T-helper 2 cell treated with Interferon-gamma antibody and Interleukin-4, amounts not matched to agents 5 μg/mL and 100 μg/mL, for 36 hours (primary cell): ENCODE measurements around the gene FOXN3.

Experiments used
- DNase-seq: peaks from one replicate; pipeline ENCODE4 v3.0.0; 2021; ENCODE audit warnings: low spot score
- H3K27ac Mint-ChIP-seq: one replicate; pipeline ENCODE4 v1.8.0; 2021; ENCODE audit warnings: mild to moderate bottlenecking, mixed read lengths
- H3K27me3 Mint-ChIP-seq: one replicate; pipeline ENCODE4 v1.8.0; 2021; ENCODE audit warnings: low read depth, mixed read lengths
- H3K36me3 Mint-ChIP-seq: one replicate; pipeline ENCODE4 v1.8.0; 2021; ENCODE audit warnings: low read depth, mixed read lengths
- H3K4me1 Mint-ChIP-seq: one replicate; pipeline ENCODE4 v1.8.0; 2021; ENCODE audit warnings: low read depth, mixed read lengths
- H3K4me3 Mint-ChIP-seq: one replicate; pipeline ENCODE4 v1.8.0; 2022; ENCODE audit warnings: mild to moderate bottlenecking, moderate library complexity, mixed read lengths
- H3K9me3 Mint-ChIP-seq: one replicate; pipeline ENCODE4 v1.8.0; 2021; ENCODE audit warnings: mixed read lengths

FOXN3 gene

DNA sequence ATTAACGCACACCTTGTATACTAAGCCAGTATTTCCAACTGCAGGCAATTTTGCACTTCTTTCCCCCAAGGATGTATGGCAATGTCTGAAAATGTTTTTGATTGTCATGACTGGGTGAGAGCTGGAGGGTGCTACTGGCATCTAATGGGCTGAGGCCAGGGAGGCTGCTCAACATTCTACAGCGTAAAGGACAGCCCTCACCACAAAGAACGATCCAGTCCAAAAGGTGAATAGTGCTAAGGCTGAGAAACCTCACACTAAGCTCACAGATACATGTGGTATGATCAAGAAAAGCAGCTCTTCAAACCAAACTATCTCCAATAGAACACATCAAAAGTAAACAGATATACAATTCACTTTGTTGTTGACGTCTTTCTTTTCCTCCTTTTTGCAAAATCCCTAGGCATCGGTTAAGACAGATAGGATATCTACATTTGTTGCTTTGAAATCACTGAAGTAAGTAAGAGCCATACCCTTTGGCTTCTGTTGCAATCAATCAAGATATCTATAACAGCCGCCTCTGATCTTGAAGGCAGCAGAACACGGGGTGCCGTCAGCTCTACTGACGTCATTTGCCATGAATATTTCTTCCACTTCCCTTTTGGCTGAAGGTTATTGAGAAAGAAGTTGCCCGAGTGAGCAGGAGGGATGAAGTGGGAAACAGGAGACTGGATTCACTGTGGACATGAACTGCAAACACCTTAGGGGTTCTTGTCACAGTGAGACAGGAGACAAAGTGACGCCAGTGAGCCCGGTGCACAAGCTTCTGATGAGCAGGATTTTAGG lies 218.3 kb downstream of the FOXN3 start:
- H3K27ac Mint-ChIP-seq: no peak overlapping the region
- no peak for DNase-seq
- peaks cover 15% of the 10 kb centered on the region for H3K36me3 Mint-ChIP-seq
- H3K4me1 Mint-ChIP-seq: peaks cover 25% of the 10 kb centered on the region
- H3K4me3 Mint-ChIP-seq: no peak overlapping the region
- peaks cover 8% of the 10 kb centered on the region for H3K9me3 Mint-ChIP-seq
- H3K27me3 Mint-ChIP-seq: no peaks in the 10 kb centered on the region

DNA sequence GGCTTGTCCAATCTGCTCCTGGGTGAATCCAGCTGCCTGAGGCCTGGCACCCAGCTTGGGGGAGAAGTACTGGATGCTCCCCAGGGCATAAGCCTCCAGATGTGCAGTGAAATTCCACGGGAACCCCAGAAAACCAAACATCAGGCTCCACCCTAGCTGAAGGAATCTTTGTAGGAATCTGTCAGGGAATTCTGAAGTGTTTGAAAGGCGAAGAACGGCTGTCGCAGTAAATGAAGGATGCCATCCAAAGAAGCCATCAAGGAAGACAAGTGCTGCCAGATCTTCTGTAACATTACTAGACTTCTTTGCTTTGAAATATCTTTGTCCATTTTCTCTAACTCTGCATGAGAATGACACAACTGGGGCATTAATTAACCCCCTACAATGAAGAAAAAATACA lies 219.4 kb downstream of the FOXN3 start:
- no peak overlapping the region for H3K27ac Mint-ChIP-seq
- DNase-seq: no peak
- H3K36me3 Mint-ChIP-seq: peaks cover 15% of the 10 kb centered on the region
- peaks cover 8% of the 10 kb centered on the region for H3K9me3 Mint-ChIP-seq
- peaks cover 21% of the 10 kb centered on the region for H3K4me1 Mint-ChIP-seq
- H3K27me3 Mint-ChIP-seq: no peaks in the 10 kb centered on the region
- H3K4me3 Mint-ChIP-seq: no peak overlapping the region

DNA sequence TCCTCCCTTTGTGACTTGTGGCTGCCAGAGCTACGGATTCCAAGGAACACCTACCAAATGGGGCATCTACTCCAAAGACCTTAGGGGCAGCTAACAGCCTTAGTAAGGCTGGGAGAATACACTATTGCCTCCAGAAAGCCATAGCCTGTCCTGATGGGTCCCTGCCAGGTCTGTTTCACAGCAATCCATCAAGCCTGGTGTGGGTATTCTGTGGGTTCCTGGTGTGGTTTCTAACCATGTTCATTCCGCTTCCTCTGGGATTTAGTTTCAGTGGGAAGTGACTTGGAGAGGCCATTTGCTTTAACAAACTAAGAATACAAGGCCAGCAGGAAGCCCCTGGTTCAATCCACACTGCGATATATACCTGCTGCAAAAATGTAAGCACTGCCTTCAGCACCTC lies 220.5 kb downstream of the FOXN3 start:
- DNase-seq: no peak
- Mint-ChIP-seq H3K4me1 (peaks cover 14% of the 10 kb centered on the region), H3K4me3 (no peak overlapping the region), H3K27me3 (no peaks in the 10 kb centered on the region), H3K9me3 (peaks cover 8% of the 10 kb centered on the region), H3K36me3 (peaks cover 15% of the 10 kb centered on the region), H3K27ac (no peak overlapping the region)

DNA sequence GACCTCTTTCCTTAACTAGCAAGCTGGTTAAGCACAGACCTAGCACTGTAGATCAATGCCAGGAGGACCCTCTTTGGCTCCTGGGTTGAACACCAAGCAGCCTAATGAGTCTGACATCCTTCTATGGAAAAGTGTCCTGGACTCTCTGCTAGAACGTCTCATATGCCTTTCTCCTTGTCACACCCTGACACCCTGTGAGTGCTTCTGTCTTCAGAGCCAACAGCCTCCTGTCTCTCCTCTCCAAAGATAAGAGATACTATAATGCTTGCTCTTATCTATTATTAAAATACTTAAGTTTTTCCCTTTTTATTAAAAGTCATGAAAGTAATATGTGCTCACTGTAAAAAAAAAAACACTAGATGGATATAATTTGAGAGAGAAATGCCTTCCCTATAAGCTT lies 222.7 kb downstream of the FOXN3 start:
- peaks cover 11% of the 10 kb centered on the region for H3K4me1 Mint-ChIP-seq
- H3K27ac Mint-ChIP-seq: no peak overlapping the region

DNA sequence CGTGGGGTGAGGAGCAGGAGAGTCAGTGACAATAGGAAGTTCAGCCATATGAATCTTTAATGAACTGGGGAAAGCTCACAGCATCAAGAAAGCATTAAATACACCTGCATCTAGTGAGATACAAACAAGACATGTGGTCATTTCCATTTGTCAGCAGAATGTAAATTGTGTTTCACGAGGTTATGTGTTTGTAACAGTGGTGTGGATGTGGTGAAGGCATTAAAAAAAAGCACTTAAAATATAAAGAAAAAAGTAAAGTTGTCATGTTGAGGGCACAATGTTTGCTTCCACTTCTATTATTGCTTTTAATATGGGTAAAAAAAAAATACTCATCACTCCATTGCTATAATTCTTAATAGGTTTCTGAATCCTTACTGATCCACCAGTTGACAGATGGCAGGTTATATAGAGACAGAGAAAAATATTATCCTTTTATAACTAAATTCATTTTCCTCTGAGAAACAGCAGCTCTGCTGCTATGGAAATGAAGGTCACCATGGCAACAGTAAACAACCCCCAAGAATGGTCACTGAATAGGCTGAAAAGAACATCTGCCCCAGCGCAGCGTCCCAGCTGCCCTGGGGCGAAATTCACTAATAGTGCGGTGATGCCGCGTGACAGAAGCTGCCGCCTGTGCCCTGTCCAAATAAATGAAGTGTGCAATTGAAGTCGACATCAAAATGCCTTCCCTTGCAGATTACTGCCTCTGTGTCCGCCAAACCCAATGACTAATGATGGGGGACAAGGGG lies 226.1 kb downstream of the FOXN3 start:
- H3K4me1 Mint-ChIP-seq: peaks cover 5% of the 10 kb centered on the region
- H3K27ac Mint-ChIP-seq: no peak overlapping the region
- no peak overlapping the region for H3K4me3 Mint-ChIP-seq
- no peaks in the 10 kb centered on the region for H3K9me3 Mint-ChIP-seq
- peaks cover 8% of the 10 kb centered on the region for H3K36me3 Mint-ChIP-seq
- H3K27me3 Mint-ChIP-seq: no peaks in the 10 kb centered on the region
- DNase-seq: no peak

More for the DNA sequence above, 222.7 kb downstream of the FOXN3 start:
- Mint-ChIP-seq H3K4me3 (no peak overlapping the region), H3K36me3 (peaks cover 15% of the 10 kb centered on the region), H3K27me3 (no peaks in the 10 kb centered on the region), H3K9me3 (peaks cover 8% of the 10 kb centered on the region)
- no peak for DNase-seq

DNA sequence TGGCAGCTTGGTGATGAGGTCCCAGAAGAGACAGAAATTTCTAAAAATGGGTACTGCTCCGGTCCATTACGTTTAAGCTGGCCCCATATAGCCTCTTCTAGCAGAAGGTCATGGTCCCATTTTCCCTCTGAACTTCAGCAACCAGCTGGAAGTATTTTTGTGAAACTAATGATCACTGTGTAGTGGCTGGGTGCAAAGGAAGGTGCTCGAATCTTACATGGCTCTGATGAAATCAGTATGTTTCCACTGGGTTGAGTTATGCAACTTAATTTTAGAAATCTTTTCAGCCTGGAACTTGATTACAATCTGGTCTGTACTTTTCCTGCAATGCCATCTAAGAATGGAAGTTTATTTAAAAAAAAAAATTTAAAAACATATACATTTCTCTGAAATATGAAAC lies 228.5 kb downstream of the FOXN3 start:
- Mint-ChIP-seq H3K4me3 (no peak overlapping the region), H3K4me1 (no peaks in the 10 kb centered on the region), H3K9me3 (no peaks in the 10 kb centered on the region), H3K27me3 (no peaks in the 10 kb centered on the region), H3K36me3 (peaks cover 7% of the 10 kb centered on the region), H3K27ac (no peak overlapping the region)
- DNase-seq: no peak

DNA sequence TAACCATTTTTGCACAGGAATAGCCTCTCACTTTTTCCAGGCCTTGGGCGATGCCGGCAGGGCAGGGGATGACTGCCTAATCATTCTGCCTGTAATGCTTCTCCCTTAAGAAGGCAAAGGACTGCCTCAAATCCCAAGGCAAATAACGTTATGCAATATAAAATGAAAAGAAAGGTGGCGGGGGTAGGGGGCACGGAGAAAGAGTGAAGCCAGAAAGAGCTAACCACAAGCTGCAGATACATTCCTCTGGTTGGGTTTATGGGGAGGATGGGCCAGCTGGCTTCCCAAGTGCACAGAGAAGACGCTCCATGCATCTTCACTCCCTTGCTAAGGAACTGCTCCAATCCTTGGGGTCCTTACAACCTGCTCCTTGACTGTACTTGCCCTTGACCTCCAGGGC lies 229.5 kb downstream of the FOXN3 start:
- Mint-ChIP-seq H3K4me1 (no peaks in the 10 kb centered on the region), H3K4me3 (no peak overlapping the region), H3K36me3 (peaks cover 7% of the 10 kb centered on the region), H3K27me3 (no peaks in the 10 kb centered on the region), H3K27ac (no peak overlapping the region), H3K9me3 (no peaks in the 10 kb centered on the region)
- no peak for DNase-seq

DNA sequence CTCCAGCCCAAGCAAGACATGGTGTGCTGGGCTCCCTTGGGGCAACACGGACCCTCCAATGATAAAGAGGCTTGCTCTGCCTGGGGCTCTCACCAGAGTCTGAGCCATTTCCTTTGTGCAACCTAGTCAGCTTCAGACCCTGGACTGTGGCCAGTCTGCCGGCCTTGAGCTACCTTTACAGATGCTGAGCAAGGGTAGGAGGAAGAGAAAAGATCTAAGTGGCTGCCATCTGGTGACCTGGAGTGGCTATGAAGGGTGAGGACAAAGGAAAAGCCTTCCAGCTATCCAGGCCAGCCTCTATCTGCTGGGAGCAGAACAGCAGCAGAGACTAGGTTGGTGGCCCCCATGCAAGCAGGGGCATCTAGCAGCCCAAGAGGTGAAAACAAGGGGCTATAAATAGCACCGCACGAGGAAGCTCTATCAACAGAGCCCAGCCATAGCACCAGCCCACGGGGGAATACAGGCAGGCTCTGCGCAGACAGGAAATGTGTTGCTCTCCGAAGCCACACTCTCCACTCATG lies 230.1 kb downstream of the FOXN3 start:
- no peak for DNase-seq
- H3K4me3 Mint-ChIP-seq: no peak overlapping the region
- peaks cover 7% of the 10 kb centered on the region for H3K36me3 Mint-ChIP-seq
- H3K27ac Mint-ChIP-seq: no peak overlapping the region
- no peaks in the 10 kb centered on the region for H3K9me3 Mint-ChIP-seq
- no peaks in the 10 kb centered on the region for H3K27me3 Mint-ChIP-seq
- no peaks in the 10 kb centered on the region for H3K4me1 Mint-ChIP-seq

DNA sequence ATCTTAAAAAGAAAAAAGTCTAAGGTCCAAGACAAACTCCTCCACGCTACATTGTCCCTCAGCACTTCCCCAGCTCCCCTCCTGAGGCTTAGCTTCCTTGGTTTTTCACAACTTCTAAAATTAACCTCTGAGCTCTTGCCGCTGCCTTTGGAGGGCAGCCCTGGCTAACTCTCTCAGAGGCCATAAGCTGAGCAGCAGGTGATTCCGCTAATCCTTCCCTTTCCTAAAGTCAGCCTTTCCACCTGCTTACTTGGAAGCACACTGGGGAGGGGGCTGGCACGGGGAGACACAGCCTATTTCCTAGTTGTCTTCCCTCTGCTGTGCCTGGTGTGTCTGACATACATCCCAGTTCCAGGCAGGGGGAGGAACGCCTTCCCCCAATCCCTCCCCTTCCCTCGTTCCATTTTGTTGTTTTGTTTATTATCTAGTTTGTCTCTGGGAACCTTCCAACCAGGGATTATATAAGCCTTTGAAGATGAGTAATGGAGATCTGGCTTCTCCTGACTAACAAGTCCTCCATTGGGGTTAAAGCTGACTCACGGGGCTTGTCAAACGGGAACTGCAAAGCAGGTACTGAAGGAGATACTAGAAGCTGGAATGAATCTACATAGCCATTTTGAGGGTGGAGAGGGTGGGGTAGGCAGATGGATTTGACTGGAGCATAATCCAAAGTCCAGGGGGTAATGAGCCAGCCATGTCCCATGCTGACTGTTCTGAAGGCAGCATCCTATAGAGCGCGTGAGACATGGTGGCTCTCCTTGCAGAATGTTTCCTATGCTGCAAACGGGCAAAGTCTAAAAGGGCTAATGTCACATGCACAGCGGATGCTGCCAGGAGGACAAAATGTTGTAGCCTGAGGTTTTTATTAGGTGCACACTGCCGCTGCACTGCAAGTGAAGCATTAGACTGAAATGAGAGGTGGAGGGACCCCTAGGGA lies 230.8 kb downstream of the FOXN3 start:
- Mint-ChIP-seq H3K27ac (no peak overlapping the region), H3K36me3 (peaks cover 7% of the 10 kb centered on the region), H3K4me1 (no peaks in the 10 kb centered on the region), H3K27me3 (no peaks in the 10 kb centered on the region), H3K4me3 (no peak overlapping the region), H3K9me3 (no peaks in the 10 kb centered on the region)
- no peak for DNase-seq

DNA sequence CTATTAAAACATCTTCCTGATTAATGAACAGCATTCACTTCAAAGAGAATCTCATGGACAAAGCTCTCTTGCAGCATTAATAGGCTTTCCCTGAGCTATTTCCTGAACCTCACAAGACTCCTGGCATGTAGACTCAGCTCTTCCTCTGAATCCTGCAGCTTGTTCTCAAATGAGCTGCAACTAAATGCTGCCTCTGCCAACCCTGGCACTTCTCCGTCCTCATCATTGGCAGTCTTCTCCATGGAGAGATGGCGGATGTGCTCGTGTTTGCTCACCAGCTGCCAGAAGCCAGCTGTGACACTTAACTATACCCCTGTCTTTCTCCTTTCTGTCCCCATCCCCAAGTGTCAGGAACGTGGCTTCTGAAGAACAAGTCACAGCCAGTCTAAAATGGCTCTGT lies 232.1 kb downstream of the FOXN3 start:
- H3K4me1 Mint-ChIP-seq: no peaks in the 10 kb centered on the region
- H3K36me3 Mint-ChIP-seq: peaks cover 7% of the 10 kb centered on the region
- DNase-seq: no peak
- no peaks in the 10 kb centered on the region for H3K27me3 Mint-ChIP-seq
- no peaks in the 10 kb centered on the region for H3K9me3 Mint-ChIP-seq
- H3K27ac Mint-ChIP-seq: no peak overlapping the region
- no peak overlapping the region for H3K4me3 Mint-ChIP-seq

DNA sequence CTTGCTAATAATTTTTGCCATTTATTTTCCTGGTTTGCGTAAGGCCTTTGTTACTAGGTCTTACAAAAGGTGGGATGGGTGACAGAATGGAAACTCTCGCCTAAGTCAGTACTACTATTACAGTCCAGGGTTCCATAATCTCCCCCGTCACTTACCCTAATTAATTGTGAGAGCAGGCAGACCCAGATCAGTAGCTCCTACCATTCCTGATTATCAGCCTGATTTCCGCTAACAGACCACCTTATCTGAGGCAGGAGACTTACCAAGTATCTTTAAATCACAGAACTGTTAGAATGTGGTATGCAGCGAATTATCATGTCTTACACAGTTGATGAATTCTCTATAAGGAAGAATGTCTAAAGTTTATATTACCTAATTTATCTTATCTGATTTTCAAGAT lies 234.7 kb downstream of the FOXN3 start:
- H3K9me3 Mint-ChIP-seq: no peaks in the 10 kb centered on the region
- no peak for DNase-seq
- no peaks in the 10 kb centered on the region for H3K27me3 Mint-ChIP-seq
- H3K4me1 Mint-ChIP-seq: peaks cover 8% of the 10 kb centered on the region
- H3K27ac Mint-ChIP-seq: no peak overlapping the region
- no peak overlapping the region for H3K4me3 Mint-ChIP-seq
- H3K36me3 Mint-ChIP-seq: peaks cover 9% of the 10 kb centered on the region

DNA sequence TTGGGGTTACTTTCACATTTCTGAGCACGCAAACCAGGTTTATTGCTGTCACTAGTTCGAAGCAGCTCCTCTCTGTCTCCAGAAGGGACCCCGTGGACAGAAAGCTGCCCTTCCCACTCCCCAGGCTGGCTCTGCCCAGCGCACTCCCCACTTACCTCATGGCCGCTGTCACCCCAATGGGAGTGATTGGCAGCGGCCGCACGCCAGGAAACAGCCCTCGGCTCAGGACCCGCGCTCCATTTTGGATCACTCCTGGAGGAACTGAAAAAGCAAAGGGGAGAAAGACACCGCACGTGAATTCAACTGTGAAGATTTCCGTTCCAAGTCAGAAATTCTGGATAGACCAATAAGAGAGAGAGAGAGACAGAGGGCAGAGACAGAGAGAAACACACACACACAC lies 236.5 kb downstream of the FOXN3 start:
- Mint-ChIP-seq H3K4me1 (peaks cover 8% of the 10 kb centered on the region), H3K27ac (no peak overlapping the region), H3K9me3 (no peaks in the 10 kb centered on the region), H3K4me3 (no peak overlapping the region), H3K36me3 (peaks cover 13% of the 10 kb centered on the region), H3K27me3 (no peaks in the 10 kb centered on the region)
- no peak for DNase-seq

DNA sequence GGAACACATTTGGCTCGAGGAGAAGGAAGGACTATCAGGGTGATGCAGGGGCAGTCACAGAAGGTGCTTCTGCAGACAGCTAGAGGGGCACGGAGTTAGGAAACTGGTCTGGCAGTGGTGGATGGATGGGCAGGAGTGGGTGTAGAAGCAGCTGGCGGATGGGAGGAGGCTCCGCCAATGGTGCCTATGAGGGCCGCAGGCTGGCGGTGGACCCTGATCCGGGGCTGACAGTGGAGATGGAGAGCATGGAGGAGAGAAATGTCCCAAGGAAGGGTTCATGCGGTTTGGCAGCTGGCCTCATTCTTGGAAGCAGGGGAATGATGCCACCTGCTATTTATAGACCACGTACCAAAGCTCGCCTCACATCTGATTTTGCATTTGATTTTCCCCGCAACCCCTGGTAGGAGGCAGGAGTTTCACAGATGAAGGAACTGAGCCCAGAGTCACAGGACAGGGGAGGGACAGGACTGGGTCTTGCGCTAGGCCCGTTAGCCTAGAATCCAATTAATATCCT lies 237.1 kb downstream of the FOXN3 start:
- no peaks in the 10 kb centered on the region for H3K27me3 Mint-ChIP-seq
- H3K9me3 Mint-ChIP-seq: no peaks in the 10 kb centered on the region
- peaks cover 15% of the 10 kb centered on the region for H3K36me3 Mint-ChIP-seq
- H3K4me1 Mint-ChIP-seq: peaks cover 8% of the 10 kb centered on the region
- DNase-seq: no peak
- no peak overlapping the region for H3K4me3 Mint-ChIP-seq
- H3K27ac Mint-ChIP-seq: no peak overlapping the region
